HG03108 (cell line): ENCODE data around the gene MERTK.
"Not testable (repeated sequence)": the region's sequence is repeated elsewhere in the genome, so short reads cannot be mapped to it uniquely, and the experiment has no call there.

Experiments used
- ATAC-seq: cut with Tn5 transposase; IDR thresholded peaks from one replicate; pipeline ENCODE4 v1.9.1; 2021; ENCODE audit warnings: moderate library complexity; ENCODE audit not compliant: unreplicated experiment

MERTK gene

GRCh38 chr2:111945444-111946293 lies 47.3 kb downstream of the MERTK start:
- no peak for ATAC-seq

GRCh38 chr2:111946294-111947114 lies 48.1 kb downstream of the MERTK start:
- ATAC-seq = no peak

- no peak for ATAC-seq
These were observed 48.8 kb downstream of the MERTK start for GRCh38 chr2:111947219-111947618.

- no peak for ATAC-seq
These were observed 50.4 kb downstream of the MERTK start for GRCh38 chr2:111948832-111949231.

- no peak for ATAC-seq
These were observed 51.8 kb downstream of the MERTK start for GRCh38 chr2:111950236-111950635.

- no peak for ATAC-seq
These were observed 53.1 kb downstream of the MERTK start for GRCh38 chr2:111951486-111951885.

GRCh38 chr2:111952871-111953452 lies 54.6 kb downstream of the MERTK start:
- no peak for ATAC-seq

- no peak for ATAC-seq
These were observed 56.4 kb downstream of the MERTK start for GRCh38 chr2:111954602-111955332.

GRCh38 chr2:111957872-111958354 lies 59.5 kb downstream of the MERTK start:
- no peak for ATAC-seq

- no peak for ATAC-seq
These were observed 60.5 kb downstream of the MERTK start for GRCh38 chr2:111958901-111959300.

- no peak for ATAC-seq
These were observed 63.3 kb downstream of the MERTK start for GRCh38 chr2:111961663-111962062.

GRCh38 chr2:111963086-111963485 lies 64.7 kb downstream of the MERTK start:
- not testable (repeated sequence) for ATAC-seq

GRCh38 chr2:111963508-111963907 lies 65.1 kb downstream of the MERTK start:
- ATAC-seq = not testable (repeated sequence)

GRCh38 chr2:111965062-111965461 lies 66.7 kb downstream of the MERTK start:
- no peak for ATAC-seq

- ATAC-seq = no peak
These were observed 67.8 kb downstream of the MERTK start for GRCh38 chr2:111966241-111966640.

GRCh38 chr2:111967018-111967417 lies 68.6 kb downstream of the MERTK start:
- ATAC-seq = no peak

- ATAC-seq = no peak
These were observed 72.0 kb downstream of the MERTK start for GRCh38 chr2:111970453-111970852.

GRCh38 chr2:111972955-111973565 lies 74.7 kb downstream of the MERTK start:
- ATAC-seq = no peak

GRCh38 chr2:111973701-111974100 lies 75.3 kb downstream of the MERTK start:
- no peak for ATAC-seq

- ATAC-seq = no peak
These were observed 76.7 kb downstream of the MERTK start for GRCh38 chr2:111975053-111975552.
